Neuronal stem cell (in vitro differentiated cells): Measurements from ENCODE around the gene DSC2.

Experiments
- DNase-seq: peaks from one replicate; pipeline ENCODE4 v3.0.0-alpha.2; 2013; ENCODE audit warnings: low spot score
- H2AFZ ChIP-seq: one replicate; pipeline ENCODE4 v1.6.1; 2013; ENCODE audit warnings: mild to moderate bottlenecking, low read length, inconsistent platforms
- H2AK5ac ChIP-seq: 2 replicates; pipeline ENCODE4 v1.6.1; 2013; ENCODE audit warnings: low read depth, mild to moderate bottlenecking, inconsistent platforms, low read length, moderate library complexity, mixed read lengths
- H2BK120ac ChIP-seq: 2 replicates; pipeline ENCODE4 v1.6.1; 2013; ENCODE audit warnings: low read depth, mild to moderate bottlenecking, inconsistent platforms, low read length, moderate library complexity, mixed read lengths
- H2BK12ac ChIP-seq: one replicate; pipeline ENCODE4 v1.6.1; 2013; ENCODE audit warnings: low read length, inconsistent platforms
- H2BK15ac ChIP-seq: 2 replicates; pipeline ENCODE4 v1.6.1; 2013; ENCODE audit warnings: mild to moderate bottlenecking, low read length, inconsistent platforms, mixed read lengths
- H2BK5ac ChIP-seq: one replicate; pipeline ENCODE4 v1.6.1; 2013; ENCODE audit warnings: inconsistent platforms, mild to moderate bottlenecking, low read length, moderate library complexity
- H3K14ac ChIP-seq: one replicate; pipeline ENCODE4 v1.6.1; 2013; ENCODE audit warnings: low read length, inconsistent platforms
- H3K18ac ChIP-seq: 2 replicates; pipeline ENCODE4 v1.6.1; 2013; ENCODE audit warnings: low read length, inconsistent platforms
- H3K23ac ChIP-seq: 2 replicates; pipeline ENCODE4 v1.6.1; 2013; ENCODE audit warnings: low read depth, mild to moderate bottlenecking, mixed read lengths, low read length, inconsistent platforms; ENCODE audit not compliant: poor library complexity
- H3K27ac ChIP-seq: replicated peaks from 3 replicates; pipeline ENCODE4 v1.5.1; 2013; ENCODE audit warnings: low read length, inconsistent platforms
- H3K27me3 ChIP-seq, 3 experiments: 2 replicates each; pipeline ENCODE4 v1.6.1; 2013; ENCODE audit warnings: low read length in 3 of 3, mild to moderate bottlenecking in 2 of 3, inconsistent platforms in 1 of 3, low read depth in 1 of 3, mixed read lengths in 1 of 3, moderate library complexity in 1 of 3; ENCODE audit not compliant: control insufficient read depth in 3 of 3, insufficient read depth in 3 of 3
- H3K36me3 ChIP-seq, 2 donors: replicated peaks in 1 of 2; 2 replicates each; pipeline ENCODE4 v1.6.1; 2013; ENCODE audit warnings: low read length in 2 of 2; ENCODE audit not compliant: control insufficient read depth in 2 of 2, insufficient read depth in 2 of 2
- H3K4ac ChIP-seq: 2 replicates; pipeline ENCODE4 v1.6.1; 2013; ENCODE audit warnings: inconsistent platforms, mild to moderate bottlenecking, low read length, moderate library complexity
- H3K4me1 ChIP-seq, 2 donors: 1 replicate in 1 of 2; 2 replicates in 1 of 2; pipeline ENCODE4 v1.6.1; 2013; ENCODE audit warnings: low read length in 2 of 2, low read depth in 1 of 2; ENCODE audit not compliant: control insufficient read depth in 2 of 2, insufficient read depth in 1 of 2
- H3K4me2 ChIP-seq: one replicate; pipeline ENCODE4 v1.6.1; 2013; ENCODE audit warnings: mild to moderate bottlenecking, low read length, inconsistent platforms; ENCODE audit not compliant: insufficient read depth, poor library complexity, severe bottlenecking
- H3K4me3 ChIP-seq, 2 donors: 2 replicates each; pipeline ENCODE4 v1.5.1; 2013; ENCODE audit warnings: low read length in 2 of 2, mild to moderate bottlenecking in 2 of 2, inconsistent platforms in 1 of 2, moderate library complexity in 1 of 2
- H3K79me1 ChIP-seq: one replicate; pipeline ENCODE4 v1.6.1; 2013; ENCODE audit warnings: low read depth, mild to moderate bottlenecking, inconsistent platforms, low read length, moderate library complexity
- H3K9ac ChIP-seq: one replicate; pipeline ENCODE4 v1.6.1; 2013; ENCODE audit warnings: mild to moderate bottlenecking, low read depth, low read length, inconsistent platforms; ENCODE audit not compliant: poor library complexity
- H3K9me3 ChIP-seq, 2 donors: replicated peaks in 1 of 2; 2 replicates each; pipeline versions ENCODE3 to v1.6.1; 2013; ENCODE audit warnings: low read length in 2 of 2, mild to moderate bottlenecking in 2 of 2, inconsistent platforms in 1 of 2, low read depth in 1 of 2, mixed read lengths in 1 of 2, moderate library complexity in 1 of 2; ENCODE audit not compliant: control insufficient read depth in 2 of 2, insufficient read depth in 1 of 2
- H4K8ac ChIP-seq: one replicate; pipeline ENCODE4 v1.6.1; 2013; ENCODE audit warnings: low read depth, mild to moderate bottlenecking, inconsistent platforms, low read length, moderate library complexity
- H4K91ac ChIP-seq: one replicate; pipeline ENCODE4 v1.6.1; 2013; ENCODE audit warnings: low read length, low read depth, mild to moderate bottlenecking, inconsistent platforms; ENCODE audit not compliant: poor library complexity
- WGBS, 2 donors: extraction: QIAGEN DNeasy Blood & Tissue Kit; methylation state at CpG; one replicate each; pipeline ENCODE4 v1.1.7; 2013; ENCODE audit warnings: missing lambda C conversion rate in 2 of 2, mixed read lengths in 1 of 2; ENCODE audit not compliant: insufficient read length in 2 of 2, insufficient replicate concordance in 1 of 2; ENCODE audit errors: extremely low coverage in 2 of 2; 5-methylcytosine and 5-hydroxymethylcytosine counted together

Gene DSC2

GRCh38 chr18:31010601-31011000, 91.6 kb downstream of the DSC2 start:
- Histone ChIP-seq H3K4me2 (no peak overlapping the region), H3K23ac (no peak overlapping the region), H3K79me1 (no peaks in the 10 kb centered on the region), H2AFZ (no peak overlapping the region), H2BK5ac (no peak overlapping the region), H3K27me3 (no peaks in the 10 kb centered on the region), H3K27ac (no peak overlapping the region), H3K14ac (no peak overlapping the region), H3K4me1 (no peaks in the 10 kb centered on the region), H3K18ac (no peak overlapping the region), H4K8ac (no peak overlapping the region), H3K9me3 (no peaks in the 10 kb centered on the region), H2AK5ac (no peak overlapping the region), H3K4ac (no peak overlapping the region), H2BK15ac (no peak overlapping the region), H2BK120ac (no peak overlapping the region), H2BK12ac (no peak overlapping the region), H4K91ac (no peak overlapping the region), H3K9ac (no peak overlapping the region), H3K36me3 (no peaks in the 10 kb centered on the region), H3K4me3 (no peak overlapping the region)
- no CpG with 5 or more reads among the region's 4 CpGs for WGBS, 2 donors
- no peak for DNase-seq
